Activated CD4-positive, alpha-beta T cell treated with anti-CD3 and anti-CD28 coated beads, Interleukin-10, Interleukin-2, amounts not matched to agents 100 ng/mL and 50 ng/mL, durations not matched to agents 16 hours and 8 hours (primary cell): ENCODE data around the gene SUGCT.

Source experiments
- DNase-seq: peaks from one replicate; pipeline ENCODE4 v3.0.0-alpha.2; 2020

SUGCT gene

DNA sequence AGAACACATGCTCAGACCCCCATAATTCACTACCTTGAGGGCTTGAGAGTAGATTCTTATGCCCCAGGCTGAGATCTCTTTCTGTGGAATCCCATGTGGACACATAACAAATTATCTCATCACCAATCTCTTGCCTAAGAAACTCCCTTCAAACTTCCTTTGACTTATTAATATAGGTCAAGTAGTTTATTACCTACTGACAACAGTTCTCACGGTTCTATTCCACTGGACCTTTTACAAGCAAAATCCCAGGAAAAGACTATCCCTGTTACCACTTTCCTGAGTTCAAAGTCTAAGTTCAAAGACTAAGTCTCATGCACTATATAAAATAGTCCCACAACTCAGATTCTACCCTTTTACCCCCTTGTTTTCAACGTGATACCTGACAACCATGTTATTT lies 754.7 kb downstream of the SUGCT start:
- DNase-seq = no peak

DNA sequence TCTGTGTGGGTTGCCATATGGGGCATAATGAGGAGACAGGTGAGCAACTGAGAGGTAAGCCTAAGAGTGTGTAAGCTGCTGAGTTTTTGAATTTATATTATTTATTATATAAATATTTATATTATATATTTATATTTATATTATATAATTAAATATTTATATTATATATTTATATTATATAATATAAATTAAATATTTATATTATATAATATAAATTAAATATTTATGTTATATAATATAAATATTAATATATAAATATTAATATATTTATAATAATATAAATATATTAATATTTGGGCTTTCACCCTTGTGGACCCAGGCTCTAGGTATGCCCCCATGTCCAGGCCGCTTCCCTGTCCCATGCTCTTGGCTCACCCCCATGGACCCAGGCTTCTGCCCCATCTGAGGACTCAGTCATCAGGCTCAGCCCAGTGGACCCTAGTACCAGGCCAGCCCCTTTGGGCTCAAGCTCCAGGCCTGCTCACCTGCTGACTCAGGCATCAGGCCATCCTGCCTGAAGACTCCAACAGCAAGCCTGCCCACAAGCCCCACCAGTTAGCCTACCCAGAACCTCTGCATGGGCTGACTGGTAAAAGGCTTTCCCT lies 755.4 kb downstream of the SUGCT start:
- no peak for DNase-seq

DNA sequence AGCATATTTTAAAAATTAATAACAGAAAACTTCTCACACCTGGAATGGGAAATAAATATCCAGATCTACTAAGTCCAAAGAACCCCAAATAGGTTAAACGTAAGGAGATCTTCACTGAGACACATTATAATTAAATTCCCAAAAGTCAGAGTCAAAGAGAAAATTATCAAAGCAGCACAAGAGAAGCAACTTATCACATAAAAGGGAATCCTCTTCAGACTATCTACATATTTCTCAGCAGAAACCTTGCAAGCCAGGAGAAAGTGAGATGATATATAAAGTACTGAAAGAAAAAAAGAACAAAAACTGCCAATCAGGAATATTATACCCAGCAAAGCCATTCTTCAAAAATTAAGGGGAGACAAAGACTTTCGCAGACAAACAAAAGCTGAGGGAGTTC lies 756.4 kb downstream of the SUGCT start:
- DNase-seq = no peak

DNA sequence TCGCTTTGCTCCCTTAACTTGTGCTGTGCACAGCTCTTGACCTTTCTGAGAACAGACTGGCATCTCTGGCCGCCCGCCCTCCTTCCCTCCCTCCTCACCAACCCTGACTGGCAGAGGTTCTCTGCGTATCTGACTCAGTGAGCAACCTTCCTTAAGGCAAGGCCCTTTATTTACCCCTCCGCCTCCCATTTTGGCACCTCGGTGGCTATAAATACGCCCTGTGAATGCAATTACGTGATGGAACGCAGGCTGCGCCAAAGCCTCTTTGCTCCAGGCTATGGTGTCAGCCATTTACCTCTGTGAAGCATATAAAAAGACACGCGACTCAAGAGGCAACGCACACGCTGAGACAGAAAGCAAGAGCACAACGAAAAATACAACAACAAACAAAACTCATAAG lies 764.3 kb downstream of the SUGCT start:
- no peak for DNase-seq

DNA sequence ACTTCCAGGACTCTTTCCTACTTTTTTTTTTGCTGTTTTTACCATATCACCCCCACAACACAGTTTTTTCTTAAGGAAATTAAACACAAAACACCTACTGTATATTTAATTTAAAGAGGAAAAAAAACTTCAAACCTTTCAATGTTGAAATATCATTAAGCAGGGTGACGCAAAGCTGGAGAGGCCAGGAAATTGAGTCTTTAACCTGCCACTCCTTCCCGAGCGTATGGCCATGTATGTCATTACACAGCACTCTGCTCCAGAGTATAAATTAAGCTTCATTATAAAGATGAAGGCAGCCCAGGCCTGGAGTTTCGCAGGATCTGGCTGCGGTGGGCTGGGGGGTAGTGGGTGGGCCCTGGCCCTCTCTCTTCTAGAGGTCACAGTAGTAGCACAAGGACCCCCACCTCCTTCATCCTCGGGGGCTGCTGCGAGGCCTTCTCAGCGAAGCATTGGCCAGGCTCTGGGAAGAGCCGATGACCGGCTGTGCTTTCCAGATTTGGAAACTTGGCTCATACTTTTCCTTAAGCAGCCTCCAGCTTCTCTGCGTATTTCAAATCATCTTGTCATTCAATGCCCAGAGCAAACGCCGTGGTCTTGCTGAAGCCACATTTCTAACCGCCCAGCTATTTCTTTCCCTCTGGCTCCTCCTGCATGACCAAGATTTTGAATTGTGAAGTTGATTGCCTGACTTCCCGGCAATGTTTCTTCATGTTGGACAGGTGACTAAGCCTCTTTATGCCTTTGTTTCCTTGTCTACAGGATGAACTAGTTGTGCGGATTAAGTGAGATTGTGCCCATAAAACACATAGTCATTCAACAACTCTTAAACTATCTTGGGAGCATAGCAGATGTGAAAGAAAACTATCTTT lies 765.1 kb downstream of the SUGCT start:
- no peak for DNase-seq

- no peak for DNase-seq
Observed at GRCh38 chr7:40903872-40904271, 769.1 kb downstream of the SUGCT start.

DNA sequence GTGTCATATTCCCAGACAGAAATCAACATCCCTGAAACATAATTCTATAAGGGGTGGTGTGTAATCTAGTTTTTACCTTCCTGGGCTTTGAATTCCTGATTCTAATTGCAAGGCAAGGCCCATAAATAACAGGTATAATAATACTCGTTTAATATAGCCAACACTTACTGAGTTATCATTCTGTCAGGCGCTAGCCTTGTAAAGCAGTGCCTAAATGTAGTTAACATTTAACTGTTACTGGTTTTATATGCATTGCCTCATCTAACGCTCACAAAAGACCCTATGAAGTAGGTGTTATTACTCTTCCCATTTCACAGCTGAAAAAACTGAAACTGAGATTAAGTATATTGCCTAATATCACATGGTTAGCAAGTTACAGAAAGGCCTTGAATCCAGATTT lies 772.5 kb downstream of the SUGCT start:
- DNase-seq = no peak

- no peak for DNase-seq
Observed at GRCh38 chr7:40909346-40909980, 774.7 kb downstream of the SUGCT start.
